HFFc6 (cell line): ENCODE data around the gene MEIKIN. TPM values are rescaled to one million over a fixed set of nuclear protein-coding genes. Genes with fewer than 3 reads are reported as not detected.

ENCODE experiments used
- DNase-seq: peaks from one replicate; pipeline ENCODE4 v3.0.0-alpha.2; 2018
- H3K27ac Mint-ChIP-seq: 2 replicates; pipeline ENCODE4 v1.8.0; 2020; ENCODE audit warnings: mild to moderate bottlenecking, mixed read lengths
- H3K27me3 Mint-ChIP-seq: 2 replicates; pipeline ENCODE4 v1.8.0; 2021; ENCODE audit warnings: mild to moderate bottlenecking, moderate library complexity, mixed read lengths; ENCODE audit not compliant: insufficient read depth
- H3K36me3 Mint-ChIP-seq: 2 replicates; pipeline ENCODE4 v1.8.0; 2021; ENCODE audit warnings: low read depth, mixed read lengths
- H3K4me1 Mint-ChIP-seq: 2 replicates; pipeline ENCODE4 v1.8.0; 2020; ENCODE audit warnings: low read depth, mixed read lengths
- H3K4me3 Mint-ChIP-seq: 2 replicates; pipeline ENCODE4 v1.8.0; 2020; ENCODE audit warnings: mild to moderate bottlenecking, moderate library complexity, mixed read lengths
- H3K9me3 Mint-ChIP-seq: 2 replicates; pipeline ENCODE4 v1.8.0; 2020; ENCODE audit warnings: mild to moderate bottlenecking, mixed read lengths
- CTCF ChIP-seq: fragments of 200-600 bp; sonication (generic); IDR thresholded peaks from 2 replicates; pipeline ENCODE4 v1.5.0; 2021; ENCODE audit warnings: antibody characterized with exemption, mild to moderate bottlenecking
- total RNA-seq, 6 experiments: library from RNA; stranded (reverse); fragmentation: NEBNext Ultra II Directional; extraction: Animal tissue kit (Norgen Biotek cat#: 25700); gene quantifications; 2 replicates in 1 of 6; 3 replicates in 5 of 6; pipeline ENCODE4 v1.2.3, GENCODE V29; 2021

Gene MEIKIN
- total RNA-seq, 6 experiments from 2014 or later = not detected

DNA sequence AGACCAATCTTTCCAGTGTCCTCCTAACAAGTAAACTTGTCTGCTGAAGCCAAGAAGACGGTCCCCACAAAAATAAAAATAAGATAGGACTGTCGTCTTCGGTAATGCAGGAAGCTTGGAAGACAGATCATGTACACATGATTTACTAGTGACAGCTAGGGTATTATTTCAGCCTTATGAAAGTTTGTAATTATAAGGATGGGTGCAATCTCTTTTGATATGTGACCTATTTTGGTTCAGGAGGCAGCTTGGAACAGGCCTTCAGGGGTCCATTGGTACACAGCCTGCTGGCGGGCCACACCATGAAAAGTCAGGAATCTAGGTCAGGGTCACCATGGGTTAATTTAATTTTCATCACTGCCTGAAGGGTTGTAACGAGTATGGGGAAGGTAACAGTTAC is 13.7 kb upstream of the MEIKIN start:
- DNase-seq = no peak
- Mint-ChIP-seq H3K36me3 (no peaks in the 10 kb centered on the region), H3K27ac (no peak overlapping the region)

DNA sequence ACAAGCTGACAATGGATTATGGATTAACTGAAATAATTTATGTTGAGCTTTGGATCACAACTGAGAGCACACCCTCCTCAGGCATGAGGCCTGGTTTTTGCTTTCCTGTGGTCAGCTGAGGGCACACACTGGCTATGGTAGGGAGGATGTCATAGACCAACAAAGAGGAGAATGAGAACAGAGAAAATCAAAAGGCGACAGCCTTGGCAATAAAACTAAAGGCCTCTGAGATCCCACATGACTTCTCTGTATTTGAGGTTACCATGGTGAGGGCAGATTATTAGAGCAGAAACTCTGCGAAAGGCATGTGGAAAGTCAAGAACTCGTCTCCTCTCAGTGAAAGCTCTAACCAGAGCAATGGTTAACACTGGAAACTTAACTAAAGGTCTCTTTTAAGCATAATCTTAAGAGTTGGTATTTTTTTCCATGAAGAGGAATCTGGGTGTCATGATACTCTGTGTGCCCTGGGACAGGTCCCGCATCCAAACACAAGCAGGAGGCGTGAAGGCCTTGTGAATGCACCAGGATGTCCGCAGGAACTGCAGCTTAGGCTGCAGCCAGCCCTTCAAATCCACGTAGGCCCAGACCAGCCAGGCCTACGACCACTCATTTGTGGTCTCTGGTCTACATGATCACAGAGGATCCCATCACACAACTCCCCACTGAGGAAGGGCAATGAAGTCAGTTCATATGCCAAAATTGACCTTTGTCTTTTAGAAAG is 12.4 kb upstream of the MEIKIN start:
- H3K9me3 Mint-ChIP-seq = no peaks in the 10 kb centered on the region
- H3K4me1 Mint-ChIP-seq = no peaks in the 10 kb centered on the region
- H3K27ac Mint-ChIP-seq = no peak overlapping the region
- no peaks in the 10 kb centered on the region; the same call in none of the 2 replicates for H3K27me3 Mint-ChIP-seq
- TF ChIP-seq CTCF = no peak
- no peak overlapping the region for H3K4me3 Mint-ChIP-seq
- no peak for DNase-seq
- H3K36me3 Mint-ChIP-seq = no peaks in the 10 kb centered on the region

More for the DNA sequence above, 13.7 kb upstream of the MEIKIN start:
- no peak overlapping the region for H3K4me3 Mint-ChIP-seq
- peaks cover 4% of the 10 kb centered on the region for H3K27me3 Mint-ChIP-seq
- no peaks in the 10 kb centered on the region for H3K9me3 Mint-ChIP-seq
- H3K4me1 Mint-ChIP-seq = no peaks in the 10 kb centered on the region
- TF ChIP-seq CTCF = no peak

GRCh38 chr5:131953969-131954368 is 8.5 kb upstream of the MEIKIN start:
- no peak for DNase-seq
- no peaks in the 10 kb centered on the region; the same call in none of the 2 replicates for H3K27me3 Mint-ChIP-seq

DNA sequence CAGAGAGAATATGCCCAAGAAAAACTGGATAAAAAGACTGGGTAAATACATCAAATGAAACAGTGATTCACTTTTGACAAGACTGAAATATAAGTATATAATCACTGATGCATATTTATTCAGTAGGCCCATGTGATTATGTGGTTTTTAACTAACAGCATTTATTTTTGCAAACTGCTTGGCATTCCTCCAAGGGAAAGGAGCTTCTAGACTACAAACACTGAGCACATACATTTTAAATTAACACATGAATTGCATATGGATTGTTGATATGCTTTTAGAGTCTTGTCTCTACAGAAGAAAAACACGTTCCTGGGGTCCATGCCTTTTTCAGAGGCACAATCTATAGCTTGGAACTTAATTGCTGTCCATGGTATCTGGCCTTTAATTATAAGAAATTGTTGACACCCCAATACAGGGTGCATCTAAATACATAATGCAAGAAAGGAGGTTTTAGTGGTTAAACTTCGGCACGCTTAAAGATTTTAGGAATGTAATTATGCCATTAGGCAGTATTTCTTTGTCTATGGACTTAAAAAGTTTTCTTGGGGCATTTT is 6.9 kb upstream of the MEIKIN start:
- H3K4me3 Mint-ChIP-seq = no peak overlapping the region
- no peaks in the 10 kb centered on the region for H3K36me3 Mint-ChIP-seq
- H3K9me3 Mint-ChIP-seq = no peaks in the 10 kb centered on the region
- DNase-seq = no peak
- TF ChIP-seq CTCF = no peak
- H3K27me3 Mint-ChIP-seq = no peaks in the 10 kb centered on the region; the same call in none of the 2 replicates
- no peaks in the 10 kb centered on the region for H3K4me1 Mint-ChIP-seq
- no peak overlapping the region for H3K27ac Mint-ChIP-seq

More at GRCh38 chr5:131953969-131954368, 8.5 kb upstream of the MEIKIN start:
- Mint-ChIP-seq H3K9me3 (no peaks in the 10 kb centered on the region), H3K4me1 (no peaks in the 10 kb centered on the region), H3K27ac (no peak overlapping the region), H3K4me3 (no peak overlapping the region), H3K36me3 (no peaks in the 10 kb centered on the region)
- TF ChIP-seq CTCF = no peak

DNA sequence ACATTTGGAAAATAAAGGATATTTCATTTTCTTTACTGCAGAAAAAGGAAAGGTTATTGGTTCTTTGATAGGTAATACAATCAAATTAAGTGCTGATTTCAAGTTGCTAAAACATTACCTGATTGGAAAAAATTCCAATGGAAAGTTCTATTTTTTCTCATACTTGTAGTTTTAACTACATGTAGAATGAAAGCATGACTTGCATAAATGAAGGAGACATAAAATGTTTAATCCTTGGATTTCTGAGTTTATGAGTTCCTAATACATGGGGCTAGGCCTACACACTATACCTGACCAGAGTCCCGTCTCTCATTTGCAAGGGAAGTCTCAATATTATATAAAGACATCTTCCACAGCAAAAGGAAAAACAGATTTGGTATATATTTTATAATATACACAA is 5.2 kb upstream of the MEIKIN start:
- no peaks in the 10 kb centered on the region for H3K4me1 Mint-ChIP-seq

More for the DNA sequence above, 5.2 kb upstream of the MEIKIN start:
- no peak for TF ChIP-seq CTCF
- Mint-ChIP-seq H3K36me3 (no peaks in the 10 kb centered on the region), H3K27ac (no peak overlapping the region), H3K4me3 (no peak overlapping the region), H3K9me3 (no peaks in the 10 kb centered on the region), H3K27me3 (peaks cover 5% of the 10 kb centered on the region)
- no peak for DNase-seq
